Dendritic cell treated with granulocyte-macrophage colony-stimulating factor and Interleukin-4, amounts not matched to agents 40 ng/mL and 50 ng/mL, for 4 days (primary cell): ENCODE results near the gene MINDY3.
"Not testable (repeated sequence)": the region's sequence is repeated elsewhere in the genome, so short reads cannot be mapped to it uniquely, and the experiment has no call there.

Source experiments
- H3K27ac Mint-ChIP-seq: one replicate; pipeline ENCODE4 v1.8.0; 2022; ENCODE audit warnings: mild to moderate bottlenecking, mixed read lengths
- H3K27me3 Mint-ChIP-seq: one replicate; pipeline ENCODE4 v1.8.0; 2022; ENCODE audit warnings: mild to moderate bottlenecking, mixed read lengths
- H3K36me3 Mint-ChIP-seq: one replicate; pipeline ENCODE4 v1.8.0; 2022; ENCODE audit warnings: low read depth, mixed read lengths
- H3K4me1 Mint-ChIP-seq: one replicate; pipeline ENCODE4 v1.8.0; 2022; ENCODE audit warnings: low read depth, mixed read lengths
- H3K4me3 Mint-ChIP-seq: one replicate; pipeline ENCODE4 v1.8.0; 2022; ENCODE audit warnings: mild to moderate bottlenecking, moderate library complexity, mixed read lengths
- H3K9me3 Mint-ChIP-seq: one replicate; pipeline ENCODE4 v1.8.0; 2022; ENCODE audit warnings: mixed read lengths
- intact Hi-C: fragments of 100-400 bp; cut with micrococcal nuclease; formaldehyde crosslinking; loops from one replicate; pipeline ENCODE4 v1.15.0; 2022

The MINDY3 gene

DNA sequence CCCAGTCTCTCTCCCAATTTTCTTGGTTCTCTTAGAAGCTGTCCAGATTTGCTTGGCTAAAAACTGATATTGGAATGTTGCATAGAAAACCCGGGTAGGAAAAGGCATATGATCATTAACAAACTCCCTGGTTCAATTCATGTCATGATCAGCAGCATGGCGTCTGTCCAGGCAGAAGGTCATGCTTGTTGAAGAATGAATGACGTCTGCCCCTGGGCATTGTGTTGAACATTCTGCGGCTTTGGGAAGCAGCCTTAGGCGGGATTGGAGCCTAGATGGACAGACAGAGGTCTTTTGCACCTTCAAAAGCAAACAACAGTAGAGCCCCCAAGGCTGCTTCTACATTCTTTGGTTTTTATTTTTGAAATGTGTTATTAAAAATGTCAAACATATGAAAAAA is 7.7 kb upstream of the MINDY3 start:
- Mint-ChIP-seq H3K27me3 (peaks cover 48% of the 10 kb centered on the region), H3K27ac (no peak overlapping the region), H3K36me3 (no peaks in the 10 kb centered on the region), H3K9me3 (no peaks in the 10 kb centered on the region), H3K4me1 (no peaks in the 10 kb centered on the region), H3K4me3 (no peak overlapping the region)
- intact Hi-C loops: no loop called here

- Mint-ChIP-seq H3K27me3 (peaks cover 37% of the 10 kb centered on the region), H3K27ac (no peak overlapping the region), H3K4me3 (no peak overlapping the region), H3K36me3 (peaks cover 4% of the 10 kb centered on the region), H3K9me3 (no peaks in the 10 kb centered on the region), H3K4me1 (no peaks in the 10 kb centered on the region)
- intact Hi-C loops: no loop called here
Measured at GRCh38 chr10:15865304-15865703, 5.0 kb upstream of the MINDY3 start.

- Mint-ChIP-seq H3K36me3 (peaks cover 13% of the 10 kb centered on the region), H3K27me3 (peaks cover 32% of the 10 kb centered on the region), H3K9me3 (no peaks in the 10 kb centered on the region), H3K4me1 (no peaks in the 10 kb centered on the region), H3K27ac (no peak overlapping the region), H3K4me3 (no peak overlapping the region)
- intact Hi-C loops: no loop called here
Measured at GRCh38 chr10:15864419-15864818, 4.1 kb upstream of the MINDY3 start.

DNA sequence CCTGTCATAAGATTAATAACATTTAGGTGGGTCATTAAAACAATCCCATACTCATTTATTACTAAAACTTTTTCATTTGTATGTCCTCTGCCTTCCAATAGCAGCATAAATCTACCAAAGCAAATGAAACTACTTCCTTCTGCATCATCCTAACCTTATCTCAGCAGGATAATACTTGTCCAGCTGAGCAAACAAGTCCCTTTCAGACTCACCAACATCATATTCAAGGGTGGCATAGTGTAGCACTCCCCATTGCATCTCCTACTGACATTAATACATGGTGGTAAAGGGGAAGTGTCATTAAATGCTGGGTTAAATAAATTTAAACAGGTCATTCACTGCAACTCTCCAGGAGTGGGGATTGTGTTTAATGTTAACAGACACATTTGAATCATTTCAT is 3.4 kb upstream of the MINDY3 start:
- intact Hi-C loops: no loop called here
- Mint-ChIP-seq H3K27ac (no peak overlapping the region), H3K27me3 (peaks cover 32% of the 10 kb centered on the region)

GRCh38 chr10:15863323-15863722 is 3.0 kb upstream of the MINDY3 start:
- no peak overlapping the region for H3K27ac Mint-ChIP-seq
- H3K9me3 Mint-ChIP-seq: no peaks in the 10 kb centered on the region
- intact Hi-C loops: no loop called here
- peaks cover 29% of the 10 kb centered on the region for H3K27me3 Mint-ChIP-seq
- H3K4me3 Mint-ChIP-seq: no peak overlapping the region
- H3K4me1 Mint-ChIP-seq: peaks cover 6% of the 10 kb centered on the region
- peaks cover 13% of the 10 kb centered on the region for H3K36me3 Mint-ChIP-seq

More for the DNA sequence above, 3.4 kb upstream of the MINDY3 start:
- H3K4me1 Mint-ChIP-seq: peaks cover 3% of the 10 kb centered on the region
- H3K9me3 Mint-ChIP-seq: no peaks in the 10 kb centered on the region
- no peak overlapping the region for H3K4me3 Mint-ChIP-seq
- H3K36me3 Mint-ChIP-seq: peaks cover 13% of the 10 kb centered on the region

- Mint-ChIP-seq H3K4me3 (peak overlapping the region; percentile 100), H3K9me3 (no peaks in the 10 kb centered on the region), H3K36me3 (peaks cover 13% of the 10 kb centered on the region), H3K27me3 (peaks cover 14% of the 10 kb centered on the region), H3K27ac (peak overlapping the region; percentile 94), H3K4me1 (peaks cover 26% of the 10 kb centered on the region)
- intact Hi-C loops: no loop called here
Measured at GRCh38 chr10:15860692-15861201, 440 bp upstream of the MINDY3 start.

- peaks cover 10% of the 10 kb centered on the region for H3K27me3 Mint-ChIP-seq
- H3K4me1 Mint-ChIP-seq: peaks cover 32% of the 10 kb centered on the region
- H3K36me3 Mint-ChIP-seq: peaks cover 20% of the 10 kb centered on the region
- peak overlapping the region; percentile 100 for H3K4me3 Mint-ChIP-seq
- peak overlapping the region; percentile 94 for H3K27ac Mint-ChIP-seq
- intact Hi-C loops: loop anchor here (5.0 kb wide), 2 partner anchors 578 to 1788 kb away; partner anchors contain the start of gene PTER
- no peaks in the 10 kb centered on the region for H3K9me3 Mint-ChIP-seq
Measured at GRCh38 chr10:15859509-15859905, 800 bp downstream of the MINDY3 start.

- no peak overlapping the region for H3K27ac Mint-ChIP-seq
- peak overlapping the region; percentile 42 for H3K4me3 Mint-ChIP-seq
- peaks cover 36% of the 10 kb centered on the region for H3K4me1 Mint-ChIP-seq
- H3K27me3 Mint-ChIP-seq: peaks cover 6% of the 10 kb centered on the region
- peaks cover 24% of the 10 kb centered on the region for H3K36me3 Mint-ChIP-seq
- intact Hi-C loops: loop anchor here (5.0 kb wide), 2 partner anchors 578 to 1788 kb away; partner anchors contain the start of gene PTER
- no peaks in the 10 kb centered on the region for H3K9me3 Mint-ChIP-seq
Measured at GRCh38 chr10:15858861-15859281, 1.4 kb downstream of the MINDY3 start.

GRCh38 chr10:15857107-15857575 is 3.2 kb downstream of the MINDY3 start:
- intact Hi-C loops: loop anchor here (5.0 kb wide), 2 partner anchors 580 to 1790 kb away; partner anchors contain the start of gene PTER
- Mint-ChIP-seq H3K4me1 (peaks cover 39% of the 10 kb centered on the region), H3K4me3 (no peak overlapping the region), H3K27ac (no peak overlapping the region), H3K9me3 (peaks cover 6% of the 10 kb centered on the region), H3K27me3 (no peaks in the 10 kb centered on the region), H3K36me3 (peaks cover 35% of the 10 kb centered on the region)

- H3K36me3 Mint-ChIP-seq: peaks cover 42% of the 10 kb centered on the region
- no peak overlapping the region for H3K4me3 Mint-ChIP-seq
- no peak overlapping the region for H3K27ac Mint-ChIP-seq
- H3K9me3 Mint-ChIP-seq: peaks cover 13% of the 10 kb centered on the region
- H3K27me3 Mint-ChIP-seq: no peaks in the 10 kb centered on the region
- H3K4me1 Mint-ChIP-seq: peaks cover 42% of the 10 kb centered on the region
- intact Hi-C loops: loop anchor here (5.0 kb wide), 2 partner anchors 581 to 1791 kb away; partner anchors contain the start of gene PTER
Measured at GRCh38 chr10:15856328-15857015, 3.8 kb downstream of the MINDY3 start.

GRCh38 chr10:15853800-15854199 is 6.5 kb downstream of the MINDY3 start:
- no peak overlapping the region for H3K27ac Mint-ChIP-seq
- intact Hi-C loops: no loop called here
- no peak overlapping the region for H3K4me3 Mint-ChIP-seq
- H3K4me1 Mint-ChIP-seq: peaks cover 50% of the 10 kb centered on the region
- no peaks in the 10 kb centered on the region for H3K27me3 Mint-ChIP-seq
- H3K9me3 Mint-ChIP-seq: peaks cover 32% of the 10 kb centered on the region
- peaks cover 47% of the 10 kb centered on the region for H3K36me3 Mint-ChIP-seq

- H3K27me3 Mint-ChIP-seq: no peaks in the 10 kb centered on the region
- H3K9me3 Mint-ChIP-seq: peaks cover 32% of the 10 kb centered on the region
- intact Hi-C loops: no loop called here
- no peak overlapping the region for H3K4me3 Mint-ChIP-seq
- H3K4me1 Mint-ChIP-seq: peaks cover 37% of the 10 kb centered on the region
- H3K27ac Mint-ChIP-seq: no peak overlapping the region
- peaks cover 54% of the 10 kb centered on the region for H3K36me3 Mint-ChIP-seq
Measured at GRCh38 chr10:15852111-15852557, 8.2 kb downstream of the MINDY3 start.

DNA sequence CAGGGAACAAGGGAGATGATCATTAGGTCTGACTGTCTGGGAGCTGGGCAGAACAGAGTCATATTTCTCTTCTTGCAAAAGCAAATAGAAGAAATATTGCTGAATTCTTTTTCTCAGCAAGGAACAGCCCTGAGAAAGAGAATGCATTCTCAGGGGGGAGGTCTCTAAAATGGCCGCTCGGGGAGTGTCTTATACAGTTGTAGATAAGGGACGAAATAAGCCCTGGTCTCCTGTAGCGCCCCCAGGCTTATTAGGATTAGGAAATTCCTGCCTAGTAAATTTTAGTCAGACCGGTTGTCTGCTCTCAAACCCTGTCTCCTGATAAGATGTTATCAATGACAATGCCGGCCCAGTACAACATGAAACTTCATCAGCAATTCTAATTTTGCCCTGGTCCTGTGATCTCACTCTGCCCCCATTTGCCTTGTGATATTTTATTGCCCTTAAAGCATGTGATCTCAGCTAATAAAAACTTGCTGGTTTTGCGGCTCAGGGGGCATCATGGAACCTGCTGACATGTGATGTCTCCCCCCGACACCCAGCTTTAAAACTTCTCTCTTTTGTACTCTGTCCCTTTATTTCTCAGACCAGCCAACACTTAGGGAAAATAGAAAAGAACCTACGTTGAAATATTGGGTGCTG is 9.8 kb downstream of the MINDY3 start:
- Mint-ChIP-seq H3K4me1 (peaks cover 27% of the 10 kb centered on the region), H3K36me3 (peaks cover 54% of the 10 kb centered on the region), H3K9me3 (peaks cover 32% of the 10 kb centered on the region)
- H3K27me3 Mint-ChIP-seq, intact Hi-C loops, H3K27ac Mint-ChIP-seq, H3K4me3 Mint-ChIP-seq: not testable (repeated sequence)

DNA sequence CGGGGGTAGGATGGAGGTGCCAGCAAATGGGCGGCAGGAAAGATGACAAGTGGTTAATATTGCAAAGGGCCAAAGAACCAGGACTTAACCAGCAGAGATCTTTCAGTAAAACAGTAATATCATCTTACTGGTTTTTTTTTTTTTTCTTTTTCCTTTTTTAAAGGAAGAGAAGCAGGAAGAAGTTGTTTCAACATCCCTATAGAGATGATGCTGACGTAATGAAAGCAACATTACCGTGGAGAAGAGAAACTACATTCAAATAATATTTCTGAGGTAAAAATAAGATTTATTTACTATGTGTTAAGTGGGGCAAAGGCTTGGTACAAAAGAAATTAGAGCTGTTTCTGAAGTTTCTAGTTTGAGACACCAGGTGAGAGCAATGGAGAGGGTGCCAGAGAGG is 11.0 kb downstream of the MINDY3 start:
- H3K9me3 Mint-ChIP-seq: peaks cover 32% of the 10 kb centered on the region
- H3K36me3 Mint-ChIP-seq: peaks cover 46% of the 10 kb centered on the region
- H3K4me3 Mint-ChIP-seq: no peak overlapping the region
- intact Hi-C loops: no loop called here
- H3K27ac Mint-ChIP-seq: no peak overlapping the region
- no peaks in the 10 kb centered on the region for H3K27me3 Mint-ChIP-seq
- H3K4me1 Mint-ChIP-seq: peaks cover 19% of the 10 kb centered on the region
